Measurements from ENCODE around the gene BCS1L.

Gene BCS1L

DNA sequence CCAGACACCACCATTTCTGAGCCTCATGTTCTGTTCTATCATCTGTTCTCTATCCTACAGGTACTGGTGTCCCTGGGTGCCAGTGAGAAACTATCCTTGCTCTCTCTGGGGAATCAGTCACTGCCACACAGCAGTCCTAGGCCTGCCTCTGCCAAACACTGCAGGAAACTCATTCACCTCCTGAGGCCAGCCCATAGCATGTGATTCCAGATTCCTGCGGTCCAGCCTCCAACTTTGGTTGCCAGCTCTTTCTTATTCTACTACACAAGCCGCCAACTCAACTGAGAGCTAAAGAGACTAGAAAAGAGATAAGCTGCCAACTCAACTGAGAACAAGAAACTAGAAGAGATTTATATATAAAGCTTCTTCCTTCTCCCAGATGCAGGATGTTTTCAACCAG, 42.3 kb downstream of the BCS1L start:
- Histone ChIP-seq H3K9me3 (replicated peaks; ENCODE audit: insufficient read depth, low read length) (no peaks in the 10 kb centered on the region), H3K9ac (ENCODE audit: low read length) (no peak overlapping the region), H3K27me3 (replicated peaks; ENCODE audit: insufficient read depth, low read length) (no peaks in the 10 kb centered on the region), H4K20me1 (ENCODE audit: insufficient read depth, low read length) (no peaks in the 10 kb centered on the region), H3F3A (ENCODE audit: insufficient read depth, low read length) (no peaks in the 10 kb centered on the region), H3K4me3 (ENCODE audit: low read length) (no peak overlapping the region), H3K27ac (ENCODE audit: low read length) (no peak overlapping the region), H3K9me2 (replicated peaks; ENCODE audit: insufficient read depth, low read length) (no peaks in the 10 kb centered on the region), H3K4me2 (ENCODE audit: low read depth, low read length) (no peak overlapping the region), H2AFZ (ENCODE audit: low read length) (no peak overlapping the region), H3K36me3 (replicated peaks; ENCODE audit: insufficient read depth, low read length) (no peaks in the 10 kb centered on the region), H3K4me1 (ENCODE audit: low read length) (peaks cover under 1% of the 10 kb centered on the region; the same call in 1 of the 2 replicates), H3K79me2 (ENCODE audit: low read length) (no peaks in the 10 kb centered on the region)
- no peak for DNase-seq
- TF ChIP-seq EZH2 (optimal IDR thresholded peaks at IDR 0.05; ENCODE audit: low read depth, low read length) (no peak), EZH2phosphoT487 (IDR thresholded peaks at IDR 0.05; ENCODE audit: low read length) (no peak)
- TF ChIP-seq, protein P1, sequence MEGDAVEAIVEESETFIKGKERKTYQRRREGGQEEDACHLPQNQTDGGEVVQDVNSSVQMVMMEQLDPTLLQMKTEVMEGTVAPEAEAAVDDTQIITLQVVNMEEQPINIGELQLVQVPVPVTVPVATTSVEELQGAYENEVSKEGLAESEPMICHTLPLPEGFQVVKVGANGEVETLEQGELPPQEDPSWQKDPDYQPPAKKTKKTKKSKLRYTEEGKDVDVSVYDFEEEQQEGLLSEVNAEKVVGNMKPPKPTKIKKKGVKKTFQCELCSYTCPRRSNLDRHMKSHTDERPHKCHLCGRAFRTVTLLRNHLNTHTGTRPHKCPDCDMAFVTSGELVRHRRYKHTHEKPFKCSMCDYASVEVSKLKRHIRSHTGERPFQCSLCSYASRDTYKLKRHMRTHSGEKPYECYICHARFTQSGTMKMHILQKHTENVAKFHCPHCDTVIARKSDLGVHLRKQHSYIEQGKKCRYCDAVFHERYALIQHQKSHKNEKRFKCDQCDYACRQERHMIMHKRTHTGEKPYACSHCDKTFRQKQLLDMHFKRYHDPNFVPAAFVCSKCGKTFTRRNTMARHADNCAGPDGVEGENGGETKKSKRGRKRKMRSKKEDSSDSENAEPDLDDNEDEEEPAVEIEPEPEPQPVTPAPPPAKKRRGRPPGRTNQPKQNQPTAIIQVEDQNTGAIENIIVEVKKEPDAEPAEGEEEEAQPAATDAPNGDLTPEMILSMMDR (IDR thresholded peaks at IDR 0.05; ENCODE audit: low read length) = no peak

DNA sequence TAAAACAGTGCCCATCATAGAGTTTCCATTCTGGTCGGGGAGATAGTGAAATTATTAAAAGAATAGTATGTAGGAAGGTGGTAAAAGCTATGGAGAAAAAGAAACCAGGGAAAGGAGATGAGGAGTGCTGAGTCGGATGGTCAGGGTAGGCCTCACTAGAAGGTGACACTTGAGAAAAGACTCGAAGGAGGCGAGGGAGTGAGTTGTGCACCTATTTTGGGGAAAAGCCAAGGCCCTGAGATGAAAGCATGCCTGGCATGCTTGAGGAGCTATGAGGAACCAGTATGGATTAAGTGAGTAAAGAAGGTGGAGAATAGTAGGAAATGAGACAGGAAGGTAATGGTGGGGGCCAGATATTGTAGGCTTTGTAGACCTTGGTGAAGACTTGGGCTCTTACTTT, 43.9 kb downstream of the BCS1L start:
- TF ChIP-seq EZH2phosphoT487 (IDR thresholded peaks at IDR 0.05; ENCODE audit: low read length) (no peak), EZH2 (optimal IDR thresholded peaks at IDR 0.05; ENCODE audit: low read depth, low read length) (no peak)
- TF ChIP-seq, protein P1 (IDR thresholded peaks at IDR 0.05; ENCODE audit: low read length) = no peak
- H3K9me3 ChIP-seq (replicated peaks; ENCODE audit: insufficient read depth, low read length) = no peaks in the 10 kb centered on the region
- H3K4me1 ChIP-seq (ENCODE audit: low read length) = peaks cover 11% of the 10 kb centered on the region
- no peaks in the 10 kb centered on the region for H3K27me3 ChIP-seq (replicated peaks; ENCODE audit: insufficient read depth, low read length)
- H3K79me2 ChIP-seq (ENCODE audit: low read length) = no peaks in the 10 kb centered on the region
- no peak overlapping the region for H3K4me2 ChIP-seq (ENCODE audit: low read depth, low read length)
- DNase-seq = no peak
- H2AFZ ChIP-seq (ENCODE audit: low read length) = no peak overlapping the region
- H3K4me3 ChIP-seq (ENCODE audit: low read length) = no peak overlapping the region
- H3K9me2 ChIP-seq (replicated peaks; ENCODE audit: insufficient read depth, low read length) = no peaks in the 10 kb centered on the region
- H3K36me3 ChIP-seq (replicated peaks; ENCODE audit: insufficient read depth, low read length) = no peaks in the 10 kb centered on the region
- peaks cover 15% of the 10 kb centered on the region for H3F3A ChIP-seq (ENCODE audit: insufficient read depth, low read length)
- no peak overlapping the region for H3K9ac ChIP-seq (ENCODE audit: low read length)
- H3K27ac ChIP-seq (ENCODE audit: low read length) = no peak overlapping the region
- H4K20me1 ChIP-seq (ENCODE audit: insufficient read depth, low read length) = no peaks in the 10 kb centered on the region

DNA sequence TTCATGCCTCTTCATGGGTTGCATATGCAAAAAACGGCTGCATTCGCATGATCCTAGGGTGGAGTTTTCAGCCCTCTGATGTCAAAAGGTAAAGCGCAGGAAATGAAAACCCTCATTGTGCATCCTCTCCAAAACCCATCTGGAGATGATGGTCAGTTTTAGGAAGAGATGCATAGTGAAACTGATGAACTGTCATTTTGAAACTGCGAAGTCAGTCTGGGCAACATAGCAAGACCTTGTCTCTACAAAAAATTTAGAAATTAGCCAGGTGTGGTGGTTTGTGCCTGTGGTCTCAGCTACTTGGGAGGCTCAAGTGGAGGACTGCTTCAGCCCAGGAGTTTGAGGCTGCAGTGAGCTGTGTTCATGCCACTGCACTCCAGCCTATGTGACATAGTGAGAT, 48.6 kb downstream of the BCS1L start:
- H3K36me3 ChIP-seq (replicated peaks; ENCODE audit: insufficient read depth, low read length) = no peaks in the 10 kb centered on the region
- H4K20me1 ChIP-seq (ENCODE audit: insufficient read depth, low read length) = no peaks in the 10 kb centered on the region
- TF ChIP-seq EZH2 (optimal IDR thresholded peaks at IDR 0.05; ENCODE audit: low read depth, low read length) (no peak), EZH2phosphoT487 (IDR thresholded peaks at IDR 0.05; ENCODE audit: low read length) (no peak)
- TF ChIP-seq, protein P1 (IDR thresholded peaks at IDR 0.05; ENCODE audit: low read length) = no peak
- H3F3A ChIP-seq (ENCODE audit: insufficient read depth, low read length) = peaks cover 18% of the 10 kb centered on the region
- H3K9ac ChIP-seq (ENCODE audit: low read length) = peak overlapping the region; percentile 47; the same call in 1 of the 2 replicates
- no peaks in the 10 kb centered on the region for H3K27me3 ChIP-seq (replicated peaks; ENCODE audit: insufficient read depth, low read length)
- peak overlapping the region; percentile 5; the same call in 1 of the 2 replicates for H3K4me3 ChIP-seq (ENCODE audit: low read length)
- no peak overlapping the region for H2AFZ ChIP-seq (ENCODE audit: low read length)
- H3K4me1 ChIP-seq (ENCODE audit: low read length) = peaks cover 16% of the 10 kb centered on the region
- no peaks in the 10 kb centered on the region for H3K9me2 ChIP-seq (replicated peaks; ENCODE audit: insufficient read depth, low read length)
- peak overlapping the region; percentile 84; the same call in 1 of the 2 replicates for H3K27ac ChIP-seq (ENCODE audit: low read length)
- H3K9me3 ChIP-seq (replicated peaks; ENCODE audit: insufficient read depth, low read length) = no peaks in the 10 kb centered on the region
- peak; percentile 96 for DNase-seq
- H3K79me2 ChIP-seq (ENCODE audit: low read length) = peaks cover 23% of the 10 kb centered on the region
- H3K4me2 ChIP-seq (ENCODE audit: low read depth, low read length) = peak overlapping the region; percentile 61; the same call in 1 of the 2 replicates
